HCT116 (cell line): ENCODE results near the gene GRM5. TPM values are rescaled to one million over a fixed set of nuclear protein-coding genes. Genes with fewer than 3 reads are reported as not detected.

Experiments
- ATAC-seq: fragments of 200-7000 bp; cut with Tn5 transposase; 2 replicates; pipeline ENCODE4 v1.9.1; 2020; ENCODE audit warnings: mild to moderate bottlenecking, moderate library complexity
- BruUV-seq: library from RNA; stranded (reverse); fragments of 400-500 nt; replicated peaks from 2 replicates; lab custom pipeline; 2021; lab: Mats Ljungman, UMichigan
- CTCF ChIA-PET: fragments of 300-600 bp; sonication (Branson Sonifier 250); formaldehyde crosslinking; loops from one replicate; lab custom pipeline; 2021; ENCODE audit warnings: antibody characterized with exemption; lab: Charles Lee
- POLR2A ChIA-PET: fragments of 300-600, 350-600 bp; sonication (Branson Sonifier 250); formaldehyde crosslinking; loops from one replicate; lab custom pipeline; 2021; ENCODE audit warnings: antibody characterized with exemption; lab: Charles Lee
- RAD21 ChIA-PET, 2 experiments: fragments of 300-600 bp; sonication (Branson Sonifier 250); formaldehyde crosslinking; loops; one replicate each; lab custom pipeline; 2023; ENCODE audit warnings: low total read pairs in 2 of 2; ENCODE audit not compliant: uncharacterized antibody in 2 of 2, unreplicated experiment in 2 of 2, low non-redundant PET in 1 of 2; lab: Charles Lee
- DNase-seq: peaks from one replicate; pipeline ENCODE4 v3.0.0-alpha.2; 2010; ENCODE audit warnings: low read depth, low spot score
- H2AFZ ChIP-seq: fragments of 200-600 bp; shearing (Covaris generic), sonication (generic); 2 replicates; pipeline ENCODE4 v1.6.1; 2017; ENCODE audit warnings: low read depth, mixed run types, mixed read lengths, antibody characterized with exemption, low read length; ENCODE audit not compliant: poor library complexity, severe bottlenecking
- H3K27ac ChIP-seq: 2 replicates; pipeline ENCODE4 v1.5.1; 2012; ENCODE audit warnings: low read depth, low read length
- H3K27me3 ChIP-seq: fragments of 200-600 bp; sonication (generic); 2 replicates; pipeline ENCODE4 v1.6.1; 2016; ENCODE audit warnings: mixed run types, low read length, mixed read lengths; ENCODE audit not compliant: insufficient read depth
- H3K36me3 ChIP-seq, 2 experiments: fragments of 200-500 bp in 1 of 2; fragments of 200-600 bp in 1 of 2; sonication (Bioruptor generic) in 1 of 2; sonication (generic) in 1 of 2; 2 replicates each; pipeline versions ENCODE4 v1.5.1 to v1.6.1; 2014 to 2016; ENCODE audit warnings: low read length in 2 of 2, inconsistent platforms in 1 of 2, mixed read lengths in 1 of 2, mixed run types in 1 of 2; ENCODE audit not compliant: insufficient read depth in 2 of 2, control insufficient read depth in 1 of 2
- H3K4me1 ChIP-seq, 2 experiments: fragments of 200-600 bp in 1 of 2; sonication (generic) in 1 of 2; 2 replicates each; pipeline versions ENCODE4 v1.5.1 to v1.6.1; 2012 to 2017; ENCODE audit warnings: low read length in 2 of 2, inconsistent platforms in 1 of 2, mild to moderate bottlenecking in 1 of 2, mixed read lengths in 1 of 2, mixed run types in 1 of 2, moderate library complexity in 1 of 2; ENCODE audit not compliant: insufficient read depth in 2 of 2, control insufficient read depth in 1 of 2
- H3K4me2 ChIP-seq: fragments of 200-600 bp; sonication (generic); 2 replicates; pipeline ENCODE4 v1.6.1; 2017; ENCODE audit warnings: mixed run types, low read length, mixed read lengths
- H3K4me3 ChIP-seq, 2 experiments: fragments of 200-600 bp in 1 of 2; sonication (generic) in 1 of 2; replicated peaks in 1 of 2; 2 replicates each; pipeline ENCODE4 v1.5.1; 2011 to 2016; ENCODE audit warnings: low read length in 2 of 2, control low read depth in 1 of 2, low read depth in 1 of 2, mild to moderate bottlenecking in 1 of 2, mixed read lengths in 1 of 2, mixed run types in 1 of 2
- H3K79me2 ChIP-seq: fragments of 200-600 bp; sonication (generic); 2 replicates; pipeline ENCODE4 v1.6.1; 2017; ENCODE audit warnings: mild to moderate bottlenecking, mixed run types, low read length, moderate library complexity, mixed read lengths; ENCODE audit not compliant: insufficient read depth
- H3K9ac ChIP-seq: fragments of 200-600 bp; sonication (generic); 2 replicates; pipeline ENCODE4 v1.6.1; 2016; ENCODE audit warnings: low read length, mixed read lengths
- H3K9me2 ChIP-seq: fragments of 200-600 bp; sonication (generic), shearing (Covaris generic); 2 replicates; pipeline ENCODE4 v1.6.1; 2017; ENCODE audit warnings: mixed run types, mild to moderate bottlenecking, moderate library complexity; ENCODE audit not compliant: insufficient read depth
- H3K9me3 ChIP-seq, 2 experiments: fragments of 200-500 bp in 1 of 2; fragments of 200-600 bp in 1 of 2; sonication (Bioruptor generic) in 1 of 2; sonication (generic) in 1 of 2; 2 replicates each; pipeline ENCODE4 v1.6.1; 2014 to 2017; ENCODE audit warnings: low read length in 2 of 2, mixed read lengths in 2 of 2, inconsistent platforms in 1 of 2, low read depth in 1 of 2, mild to moderate bottlenecking in 1 of 2, mixed run types in 1 of 2, moderate library complexity in 1 of 2; ENCODE audit not compliant: control insufficient read depth in 1 of 2, insufficient read depth in 1 of 2
- H4K20me1 ChIP-seq: fragments of 200-600 bp; sonication (generic), shearing (Covaris generic); 2 replicates; pipeline ENCODE4 v1.6.1; 2017; ENCODE audit warnings: mixed run types, mild to moderate bottlenecking, moderate library complexity; ENCODE audit not compliant: insufficient read depth
- CBX3 ChIP-seq: IDR thresholded peaks from 2 replicates; pipeline ENCODE4 v1.6.1; 2012; ENCODE audit warnings: low read depth
- CEBPB ChIP-seq: IDR thresholded peaks from 2 replicates; pipeline ENCODE4 v1.6.1; 2012; ENCODE audit warnings: low read depth
- FOSL1 ChIP-seq: IDR thresholded peaks from 2 replicates; pipeline ENCODE4 v1.6.1; 2012; ENCODE audit warnings: low read depth
- RAD21 ChIP-seq: IDR thresholded peaks from 2 replicates; pipeline ENCODE4 v1.6.1; 2012; ENCODE audit warnings: low read depth, mild to moderate bottlenecking
- SRF ChIP-seq: IDR thresholded peaks from 2 replicates; pipeline ENCODE4 v1.6.1; 2012; ENCODE audit warnings: low read depth
- YY1 ChIP-seq: IDR thresholded peaks from 2 replicates; pipeline ENCODE4 v1.6.1; 2011; ENCODE audit warnings: low read length, low read depth, moderate library complexity, mild to moderate bottlenecking; ENCODE audit not compliant: insufficient replicate concordance; ENCODE audit errors: extremely low read depth
- ZFX ChIP-seq: fragments of 450-650 bp; IDR thresholded peaks from 2 replicates; pipeline ENCODE4 v1.6.1; 2017
- ZNF274 ChIP-seq: fragments of 200-500 bp; sonication (Bioruptor generic); IDR thresholded peaks from 2 replicates; pipeline ENCODE4 v1.6.1; 2014; ENCODE audit warnings: mild to moderate bottlenecking, low read depth, low read length, inconsistent platforms
- intact Hi-C: fragments of 100-400 bp; cut with micrococcal nuclease; formaldehyde crosslinking; loops from 2 replicates; pipeline ENCODE4 v1.10.0; 2022
- total RNA-seq: library from RNA; stranded (reverse); gene quantifications from one replicate; pipeline ENCODE4 v1.2.1, GENCODE V29; 2021; ENCODE audit not compliant: unreplicated experiment
- TF ChIP-seq, protein P1 (sequence below): IDR thresholded peaks from 2 replicates; pipeline ENCODE4 v1.6.1; 2012
- TF ChIP-seq, protein P2 (sequence below): IDR thresholded peaks from 2 replicates; pipeline ENCODE4 v1.6.1; 2012; ENCODE audit warnings: low read depth
- TF ChIP-seq, protein P3 (sequence below): IDR thresholded peaks from 2 replicates; pipeline ENCODE4 v1.6.1; 2011; ENCODE audit warnings: mild to moderate bottlenecking, low read length, moderate library complexity; ENCODE audit not compliant: insufficient replicate concordance; ENCODE audit errors: extremely low read depth
- TF ChIP-seq, protein P4 (sequence below), 3 experiments: fragments of 200-600 bp in 1 of 3; sonication (generic) in 1 of 3; IDR thresholded peaks in 2 of 3; conservative IDR thresholded peaks in 1 of 3; 2 replicates each; pipeline ENCODE4 v1.5.1; 2012 to 2017; ENCODE audit warnings: low read depth in 2 of 3, low read length in 2 of 3, antibody characterized with exemption in 1 of 3, borderline replicate concordance in 1 of 3, control low read depth in 1 of 3, mild to moderate bottlenecking in 1 of 3, mixed read lengths in 1 of 3, mixed run types in 1 of 3, moderate library complexity in 1 of 3; ENCODE audit not compliant: insufficient read depth in 1 of 3

Gene GRM5
- total RNA-seq, 1 experiment from 2014 or later, result not detected

DNA sequence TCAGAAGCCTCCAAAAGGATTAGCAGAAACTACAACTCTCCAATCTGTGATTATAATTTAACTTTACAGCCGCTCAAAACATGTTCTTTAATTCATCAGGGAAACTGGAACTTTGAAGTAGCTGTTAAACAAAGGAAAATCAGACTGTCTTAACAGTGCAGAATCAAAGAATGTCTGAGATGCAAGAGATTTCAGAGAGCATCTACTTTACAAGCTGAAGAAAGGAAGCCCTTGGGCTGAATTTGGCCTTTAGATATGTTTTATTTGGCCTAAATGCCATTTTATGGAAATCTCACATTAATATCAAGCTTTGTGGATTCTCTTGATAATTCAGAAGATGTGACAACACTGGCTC, 446.7 kb downstream of the GRM5 start:
- CTCF ChIA-PET, result interaction anchor here (0.6 kb wide), 1 partner anchor 701 kb away, joined by 3 read pairs; no protein-coding TSS in a partner anchor
- RAD21 ChIA-PET, result no interaction called here
- POLR2A ChIA-PET, result no interaction called here

DNA sequence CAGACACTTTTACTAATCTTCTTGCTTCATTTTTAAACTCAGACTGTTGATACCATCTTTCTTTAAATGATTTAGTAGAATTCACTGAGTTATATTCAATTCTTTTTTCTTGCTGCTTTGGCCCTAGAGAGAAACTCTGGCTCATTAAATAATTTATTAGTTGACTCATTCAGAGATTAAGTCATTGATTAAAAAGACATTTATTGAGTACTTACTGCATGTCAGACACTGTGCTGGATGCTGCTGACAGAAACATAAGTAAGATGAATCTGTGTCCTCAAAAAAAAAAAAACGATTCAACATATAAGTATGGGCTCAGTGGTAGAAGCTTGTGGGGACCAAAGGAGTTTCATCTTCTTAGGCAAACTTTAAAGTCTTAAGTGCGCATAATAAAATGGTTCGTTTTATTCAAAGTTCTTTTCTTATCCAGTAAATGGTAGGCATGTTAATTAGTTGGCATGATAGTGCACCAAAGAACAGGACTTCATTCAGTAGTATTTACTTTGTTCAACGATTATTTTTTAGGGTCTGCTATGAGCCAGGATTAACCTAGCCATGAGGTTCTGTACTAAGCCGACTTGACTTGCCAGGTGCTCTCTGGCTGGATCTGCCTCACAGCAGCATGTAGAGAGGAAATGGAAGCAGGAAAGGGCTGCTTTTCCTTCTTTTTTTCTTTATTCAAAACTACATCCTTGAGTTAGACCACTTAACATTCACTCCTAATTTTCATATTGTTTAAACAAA, 447.3 kb downstream of the GRM5 start:
- no peaks in the 10 kb centered on the region for H3K9me3 ChIP-seq
- H2AFZ ChIP-seq, result no peak overlapping the region
- DNase-seq, result no peak
- H3K4me3 ChIP-seq, result no peak overlapping the region
- H3K27ac ChIP-seq, result no peak overlapping the region
- no peak overlapping the region for H3K9ac ChIP-seq
- ChIA-PET POLR2A (no interaction called here), CTCF (no interaction called here), RAD21 (no interaction called here)
- H3K4me1 ChIP-seq, result no peaks in the 10 kb centered on the region
- H4K20me1 ChIP-seq, result no peaks in the 10 kb centered on the region; the same call in 1 of the 2 replicates
- H3K36me3 ChIP-seq, result no peaks in the 10 kb centered on the region
- no peak for ATAC-seq
- H3K27me3 ChIP-seq, result no peaks in the 10 kb centered on the region
- intact Hi-C loops, result no loop called here
- BruUV-seq, result no TSS peak
- H3K4me2 ChIP-seq, result no peak overlapping the region
- TF ChIP-seq, protein P1, sequence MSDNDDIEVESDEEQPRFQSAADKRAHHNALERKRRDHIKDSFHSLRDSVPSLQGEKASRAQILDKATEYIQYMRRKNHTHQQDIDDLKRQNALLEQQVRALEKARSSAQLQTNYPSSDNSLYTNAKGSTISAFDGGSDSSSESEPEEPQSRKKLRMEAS, result no peak
- TF ChIP-seq, protein P2, sequence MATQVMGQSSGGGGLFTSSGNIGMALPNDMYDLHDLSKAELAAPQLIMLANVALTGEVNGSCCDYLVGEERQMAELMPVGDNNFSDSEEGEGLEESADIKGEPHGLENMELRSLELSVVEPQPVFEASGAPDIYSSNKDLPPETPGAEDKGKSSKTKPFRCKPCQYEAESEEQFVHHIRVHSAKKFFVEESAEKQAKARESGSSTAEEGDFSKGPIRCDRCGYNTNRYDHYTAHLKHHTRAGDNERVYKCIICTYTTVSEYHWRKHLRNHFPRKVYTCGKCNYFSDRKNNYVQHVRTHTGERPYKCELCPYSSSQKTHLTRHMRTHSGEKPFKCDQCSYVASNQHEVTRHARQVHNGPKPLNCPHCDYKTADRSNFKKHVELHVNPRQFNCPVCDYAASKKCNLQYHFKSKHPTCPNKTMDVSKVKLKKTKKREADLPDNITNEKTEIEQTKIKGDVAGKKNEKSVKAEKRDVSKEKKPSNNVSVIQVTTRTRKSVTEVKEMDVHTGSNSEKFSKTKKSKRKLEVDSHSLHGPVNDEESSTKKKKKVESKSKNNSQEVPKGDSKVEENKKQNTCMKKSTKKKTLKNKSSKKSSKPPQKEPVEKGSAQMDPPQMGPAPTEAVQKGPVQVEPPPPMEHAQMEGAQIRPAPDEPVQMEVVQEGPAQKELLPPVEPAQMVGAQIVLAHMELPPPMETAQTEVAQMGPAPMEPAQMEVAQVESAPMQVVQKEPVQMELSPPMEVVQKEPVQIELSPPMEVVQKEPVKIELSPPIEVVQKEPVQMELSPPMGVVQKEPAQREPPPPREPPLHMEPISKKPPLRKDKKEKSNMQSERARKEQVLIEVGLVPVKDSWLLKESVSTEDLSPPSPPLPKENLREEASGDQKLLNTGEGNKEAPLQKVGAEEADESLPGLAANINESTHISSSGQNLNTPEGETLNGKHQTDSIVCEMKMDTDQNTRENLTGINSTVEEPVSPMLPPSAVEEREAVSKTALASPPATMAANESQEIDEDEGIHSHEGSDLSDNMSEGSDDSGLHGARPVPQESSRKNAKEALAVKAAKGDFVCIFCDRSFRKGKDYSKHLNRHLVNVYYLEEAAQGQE, result no peak
- TF ChIP-seq RAD21 (no peak), CEBPB (no peak)
- TF ChIP-seq, protein P3, sequence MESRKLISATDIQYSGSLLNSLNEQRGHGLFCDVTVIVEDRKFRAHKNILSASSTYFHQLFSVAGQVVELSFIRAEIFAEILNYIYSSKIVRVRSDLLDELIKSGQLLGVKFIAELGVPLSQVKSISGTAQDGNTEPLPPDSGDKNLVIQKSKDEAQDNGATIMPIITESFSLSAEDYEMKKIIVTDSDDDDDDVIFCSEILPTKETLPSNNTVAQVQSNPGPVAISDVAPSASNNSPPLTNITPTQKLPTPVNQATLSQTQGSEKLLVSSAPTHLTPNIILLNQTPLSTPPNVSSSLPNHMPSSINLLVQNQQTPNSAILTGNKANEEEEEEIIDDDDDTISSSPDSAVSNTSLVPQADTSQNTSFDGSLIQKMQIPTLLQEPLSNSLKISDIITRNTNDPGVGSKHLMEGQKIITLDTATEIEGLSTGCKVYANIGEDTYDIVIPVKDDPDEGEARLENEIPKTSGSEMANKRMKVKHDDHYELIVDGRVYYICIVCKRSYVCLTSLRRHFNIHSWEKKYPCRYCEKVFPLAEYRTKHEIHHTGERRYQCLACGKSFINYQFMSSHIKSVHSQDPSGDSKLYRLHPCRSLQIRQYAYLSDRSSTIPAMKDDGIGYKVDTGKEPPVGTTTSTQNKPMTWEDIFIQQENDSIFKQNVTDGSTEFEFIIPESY, result no peak
- no peaks in the 10 kb centered on the region for H3K9me2 ChIP-seq
- H3K79me2 ChIP-seq, result no peaks in the 10 kb centered on the region

More for the DNA sequence above, 446.7 kb downstream of the GRM5 start:
- H3K4me2 ChIP-seq, result no peak overlapping the region
- intact Hi-C loops, result no loop called here
- no peak overlapping the region for H3K27ac ChIP-seq
- ATAC-seq, result no peak
- H3K27me3 ChIP-seq, result no peaks in the 10 kb centered on the region
- H3K9ac ChIP-seq, result no peak overlapping the region
- no peaks in the 10 kb centered on the region; the same call in 1 of the 2 replicates for H4K20me1 ChIP-seq
- H3K79me2 ChIP-seq, result no peaks in the 10 kb centered on the region
- H3K36me3 ChIP-seq, result no peaks in the 10 kb centered on the region
- no peaks in the 10 kb centered on the region for H3K9me3 ChIP-seq
- no peak for DNase-seq
- no peak overlapping the region for H3K4me3 ChIP-seq
- no peak for TF ChIP-seq ZFX
- no peak for TF ChIP-seq YY1
- TF ChIP-seq, protein P4, sequence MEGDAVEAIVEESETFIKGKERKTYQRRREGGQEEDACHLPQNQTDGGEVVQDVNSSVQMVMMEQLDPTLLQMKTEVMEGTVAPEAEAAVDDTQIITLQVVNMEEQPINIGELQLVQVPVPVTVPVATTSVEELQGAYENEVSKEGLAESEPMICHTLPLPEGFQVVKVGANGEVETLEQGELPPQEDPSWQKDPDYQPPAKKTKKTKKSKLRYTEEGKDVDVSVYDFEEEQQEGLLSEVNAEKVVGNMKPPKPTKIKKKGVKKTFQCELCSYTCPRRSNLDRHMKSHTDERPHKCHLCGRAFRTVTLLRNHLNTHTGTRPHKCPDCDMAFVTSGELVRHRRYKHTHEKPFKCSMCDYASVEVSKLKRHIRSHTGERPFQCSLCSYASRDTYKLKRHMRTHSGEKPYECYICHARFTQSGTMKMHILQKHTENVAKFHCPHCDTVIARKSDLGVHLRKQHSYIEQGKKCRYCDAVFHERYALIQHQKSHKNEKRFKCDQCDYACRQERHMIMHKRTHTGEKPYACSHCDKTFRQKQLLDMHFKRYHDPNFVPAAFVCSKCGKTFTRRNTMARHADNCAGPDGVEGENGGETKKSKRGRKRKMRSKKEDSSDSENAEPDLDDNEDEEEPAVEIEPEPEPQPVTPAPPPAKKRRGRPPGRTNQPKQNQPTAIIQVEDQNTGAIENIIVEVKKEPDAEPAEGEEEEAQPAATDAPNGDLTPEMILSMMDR (IDR thresholded peaks at IDR 0.05 in 2 of 3, conservative IDR thresholded peaks at IDR 0.05 in 1 of 3; ENCODE audit: borderline replicate concordance in 1 of 3, insufficient read depth in 1 of 3, low read depth in 2 of 3, low read length in 2 of 3), result no peak
- no peak for TF ChIP-seq ZNF274
- TF ChIP-seq FOSL1, result no peak
- TF ChIP-seq RAD21, result no peak
- no peak for TF ChIP-seq CBX3
- no peak for TF ChIP-seq SRF
- no TSS peak for BruUV-seq
- H3K4me1 ChIP-seq, result no peaks in the 10 kb centered on the region
- no peaks in the 10 kb centered on the region for H3K9me2 ChIP-seq
- no peak overlapping the region for H2AFZ ChIP-seq
